NB4 (cell line): ENCODE results near the gene AGAP1.

Experiments
- DNase-seq: peaks from one replicate; pipeline ENCODE4 v3.0.0; 2010; ENCODE audit warnings: low read depth
- H3K4me3 ChIP-seq: one replicate; pipeline ENCODE4 v1.5.1; 2011; ENCODE audit warnings: mild to moderate bottlenecking, low read depth, low read length, moderate library complexity
- CTCF ChIP-seq: IDR thresholded peaks from one replicate; pipeline ENCODE4 v1.5.1; 2012; ENCODE audit warnings: low read depth, low read length
- MAX ChIP-seq: IDR thresholded peaks from 2 replicates; pipeline ENCODE4 v1.6.1; 2011; ENCODE audit warnings: low read depth, low read length
- MYC ChIP-seq: IDR thresholded peaks from 2 replicates; pipeline ENCODE4 v1.6.1; 2011; ENCODE audit warnings: low read depth, low read length
- POLR2A ChIP-seq: IDR thresholded peaks from 2 replicates; pipeline ENCODE4 v1.6.1; 2011; ENCODE audit warnings: mild to moderate bottlenecking; ENCODE audit not compliant: insufficient read length; ENCODE audit errors: extremely low read depth

The AGAP1 gene

GRCh38 chr2:235999011-235999410 lies 505.2 kb downstream of the AGAP1 start:
- no peak overlapping the region for H3K4me3 ChIP-seq
- DNase-seq = no peak
- TF ChIP-seq CTCF (no peak), POLR2A (no peak), MYC (no peak), MAX (no peak)

GRCh38 chr2:236001166-236001828 lies 507.5 kb downstream of the AGAP1 start:
- TF ChIP-seq POLR2A (no peak), CTCF (no peak), MYC (no peak), MAX (no peak)
- H3K4me3 ChIP-seq = no peak overlapping the region
- no peak for DNase-seq

GRCh38 chr2:236001854-236002253 lies 508.0 kb downstream of the AGAP1 start:
- no peak overlapping the region for H3K4me3 ChIP-seq
- DNase-seq = no peak
- no peak for TF ChIP-seq CTCF

- TF ChIP-seq CTCF (no peak), MYC (no peak)
These were observed 514.2 kb downstream of the AGAP1 start for GRCh38 chr2:236008006-236008405.

GRCh38 chr2:236008857-236009256 lies 515.0 kb downstream of the AGAP1 start:
- no peak overlapping the region for H3K4me3 ChIP-seq
- TF ChIP-seq MAX (no peak), MYC (no peak), POLR2A (no peak), CTCF (no peak)
- no peak for DNase-seq

More at GRCh38 chr2:236008006-236008405, 514.2 kb downstream of the AGAP1 start:
- DNase-seq = no peak
- no peak overlapping the region for H3K4me3 ChIP-seq

- no peak overlapping the region for H3K4me3 ChIP-seq
- DNase-seq = peak; percentile 61
- no peak for TF ChIP-seq CTCF
- no peak for TF ChIP-seq POLR2A
- TF ChIP-seq MYC = no peak
- TF ChIP-seq MAX = no peak
These were observed 517.3 kb downstream of the AGAP1 start for GRCh38 chr2:236010920-236011685.
